Effector memory CD8-positive, alpha-beta T cell (primary cell): ENCODE data around the gene VIPR2.
A peak's percentile ranks its signal among the peaks of the same experiment; 100 is the strongest.
"Not testable (repeated sequence)": the region's sequence is repeated elsewhere in the genome, so short reads cannot be mapped to it uniquely, and the experiment has no call there.

Source experiments
- ATAC-seq: fragments of 150-1000 bp; cut with Tn5 transposase; replicated peaks from 2 replicates; pipeline ENCODE4 v1.10.0; 2021; ENCODE audit warnings: mild to moderate bottlenecking, moderate library complexity
- DNase-seq, 3 experiments: peaks; one replicate each; pipeline ENCODE4 v3.0.0; 2021
- H3K27ac Mint-ChIP-seq, 2 donors: one replicate each; pipeline ENCODE4 v1.8.0; 2022; ENCODE audit warnings: mild to moderate bottlenecking in 2 of 2, mixed read lengths in 2 of 2, moderate library complexity in 2 of 2
- H3K27me3 Mint-ChIP-seq, 2 donors: one replicate each; pipeline ENCODE4 v1.8.0; 2022; ENCODE audit warnings: mixed read lengths in 2 of 2
- H3K36me3 Mint-ChIP-seq: one replicate; pipeline ENCODE4 v1.8.0; 2022; ENCODE audit warnings: mild to moderate bottlenecking, moderate library complexity, mixed read lengths; ENCODE audit not compliant: insufficient read depth
- H3K4me1 Mint-ChIP-seq, 2 donors: one replicate each; pipeline ENCODE4 v1.8.0; 2022; ENCODE audit warnings: low read depth in 2 of 2, mixed read lengths in 2 of 2
- H3K4me3 Mint-ChIP-seq, 2 donors: one replicate each; pipeline ENCODE4 v1.8.0; 2022; ENCODE audit warnings: mild to moderate bottlenecking in 2 of 2, mixed read lengths in 2 of 2, moderate library complexity in 2 of 2
- H3K9me3 Mint-ChIP-seq, 2 donors: one replicate each; pipeline ENCODE4 v1.8.0; 2022; ENCODE audit warnings: mixed read lengths in 2 of 2

The VIPR2 gene

DNA sequence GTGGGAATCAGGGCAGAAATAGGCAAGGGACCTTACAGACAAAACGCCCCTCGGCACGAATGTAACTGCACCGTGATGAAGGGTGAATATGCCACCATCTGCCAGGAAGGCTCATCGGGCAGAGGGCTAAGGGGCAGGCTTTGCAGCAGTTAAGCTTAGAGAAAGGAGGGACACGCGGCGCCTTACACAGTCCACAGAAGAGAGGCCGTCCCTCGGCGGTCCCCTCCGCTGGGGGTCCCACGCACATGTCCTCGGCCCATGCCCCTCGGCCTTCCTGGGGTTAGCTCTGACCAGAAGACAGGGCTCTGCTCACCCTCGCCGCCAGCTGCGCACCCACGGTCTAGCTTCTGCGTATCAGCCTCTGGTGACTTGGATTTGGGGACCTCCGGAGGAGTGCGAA is 147.2 kb downstream of the VIPR2 start:
- ATAC-seq (no peak), DNase-seq (no peak)
- Mint-ChIP-seq H3K4me1 (peaks cover 0 to 3% of the 10 kb centered on the region in 2 donors), H3K27ac (no peak overlapping the region), H3K36me3 (no peaks in the 10 kb centered on the region), H3K9me3 (peaks cover 6 to 9% of the 10 kb centered on the region in 2 donors), H3K27me3 (peaks cover 30 to 48% of the 10 kb centered on the region in 2 donors), H3K4me3 (peak overlapping the region in 1 of 2 donors; percentile 46)

GRCh38 chr7:158997110-158997453 is 147.6 kb downstream of the VIPR2 start:
- peaks cover 6 to 9% of the 10 kb centered on the region in 2 donors for H3K9me3 Mint-ChIP-seq
- no peak for DNase-seq
- no peak overlapping the region for H3K27ac Mint-ChIP-seq
- no peak for ATAC-seq
- peaks cover 30 to 52% of the 10 kb centered on the region in 2 donors for H3K27me3 Mint-ChIP-seq
- no peaks in the 10 kb centered on the region for H3K36me3 Mint-ChIP-seq
- H3K4me1 Mint-ChIP-seq: peaks cover 0 to 3% of the 10 kb centered on the region in 2 donors
- peak overlapping the region in 1 of 2 donors; percentile 46 for H3K4me3 Mint-ChIP-seq

- no peak overlapping the region for H3K4me3 Mint-ChIP-seq
- H3K36me3 Mint-ChIP-seq: no peaks in the 10 kb centered on the region
- no peak for DNase-seq
- H3K4me1 Mint-ChIP-seq: peaks cover 0 to 3% of the 10 kb centered on the region in 2 donors
- H3K27ac Mint-ChIP-seq: no peak overlapping the region
- peaks cover 6 to 9% of the 10 kb centered on the region in 2 donors for H3K9me3 Mint-ChIP-seq
- H3K27me3 Mint-ChIP-seq: peaks cover 28 to 57% of the 10 kb centered on the region in 2 donors
- no peak for ATAC-seq
Observed at GRCh38 chr7:158996214-158997109, 148.2 kb downstream of the VIPR2 start.

GRCh38 chr7:158995514-158995913 is 149.2 kb downstream of the VIPR2 start:
- H3K36me3 Mint-ChIP-seq: no peaks in the 10 kb centered on the region
- DNase-seq (no peak), ATAC-seq (no peak)
- H3K4me1 Mint-ChIP-seq: peaks cover 0 to 3% of the 10 kb centered on the region in 2 donors
- no peak overlapping the region for H3K27ac Mint-ChIP-seq
- peaks cover 6 to 9% of the 10 kb centered on the region in 2 donors for H3K9me3 Mint-ChIP-seq
- no peak overlapping the region for H3K4me3 Mint-ChIP-seq
- peaks cover 19 to 64% of the 10 kb centered on the region in 2 donors for H3K27me3 Mint-ChIP-seq

- no peak overlapping the region for H3K27ac Mint-ChIP-seq
- H3K4me3 Mint-ChIP-seq: no peak overlapping the region
- no peaks in the 10 kb centered on the region for H3K36me3 Mint-ChIP-seq
- H3K9me3 Mint-ChIP-seq: peaks cover 6 to 9% of the 10 kb centered on the region in 2 donors
- H3K4me1 Mint-ChIP-seq: peaks cover 0 to 3% of the 10 kb centered on the region in 2 donors
- ATAC-seq: no peak
- DNase-seq: no peak
- peaks cover 10 to 67% of the 10 kb centered on the region in 2 donors for H3K27me3 Mint-ChIP-seq
Observed at GRCh38 chr7:158994687-158995086, 150.0 kb downstream of the VIPR2 start.

DNA sequence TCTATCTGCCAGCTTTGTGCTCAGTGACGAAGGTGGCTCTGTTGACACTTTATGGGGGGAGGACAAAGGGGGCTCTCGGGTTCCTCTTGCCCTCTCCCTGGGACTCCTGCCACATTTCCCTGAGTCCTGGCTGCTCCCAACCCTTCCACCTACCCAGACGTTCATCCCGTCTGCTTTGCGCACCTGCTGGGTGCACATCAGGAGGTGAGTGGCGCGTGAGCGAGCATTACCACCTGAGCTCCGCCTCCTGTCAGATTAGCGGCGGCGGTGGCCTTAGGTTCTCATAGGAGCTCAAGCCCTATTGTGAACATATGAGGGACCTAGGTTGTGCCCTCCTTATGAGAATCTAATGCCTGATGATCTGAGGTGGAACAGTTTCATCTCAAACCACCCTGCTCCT is 151.1 kb downstream of the VIPR2 start:
- Mint-ChIP-seq H3K4me3 (no peak overlapping the region), H3K4me1 (peaks cover 0 to 3% of the 10 kb centered on the region in 2 donors), H3K27ac (no peak overlapping the region), H3K36me3 (no peaks in the 10 kb centered on the region), H3K27me3 (peaks cover 0 to 60% of the 10 kb centered on the region in 2 donors), H3K9me3 (peaks cover 6 to 9% of the 10 kb centered on the region in 2 donors)
- no peak for DNase-seq
- no peak for ATAC-seq

DNA sequence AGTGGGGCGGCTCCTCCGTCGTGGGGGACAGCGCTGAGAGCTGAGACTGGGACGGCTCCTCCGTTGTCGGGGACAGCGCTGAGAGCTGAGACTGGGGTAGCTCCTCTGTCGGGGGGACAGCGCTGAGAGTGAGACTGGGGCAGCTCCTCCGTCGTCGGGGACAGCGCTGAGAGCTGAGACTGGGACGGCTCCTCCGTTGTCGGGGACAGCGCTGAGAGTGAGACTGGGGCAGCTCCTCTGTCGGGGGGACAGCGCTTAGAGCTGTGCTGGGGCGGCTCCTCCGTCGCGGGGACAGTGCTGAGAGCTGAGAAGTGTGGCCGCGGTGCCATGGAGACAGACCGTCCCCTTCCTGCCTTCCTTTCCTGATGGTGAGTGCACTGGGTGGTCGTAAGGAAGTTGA is 151.9 kb downstream of the VIPR2 start:
- peaks cover 6 to 9% of the 10 kb centered on the region in 2 donors for H3K9me3 Mint-ChIP-seq
- ATAC-seq: no peak
- H3K4me3 Mint-ChIP-seq: no peak overlapping the region
- H3K27me3 Mint-ChIP-seq: peaks cover 0 to 60% of the 10 kb centered on the region in 2 donors
- H3K27ac Mint-ChIP-seq: no peak overlapping the region
- no peak for DNase-seq
- no peaks in the 10 kb centered on the region for H3K36me3 Mint-ChIP-seq
- H3K4me1 Mint-ChIP-seq: peaks cover 0 to 3% of the 10 kb centered on the region in 2 donors

DNA sequence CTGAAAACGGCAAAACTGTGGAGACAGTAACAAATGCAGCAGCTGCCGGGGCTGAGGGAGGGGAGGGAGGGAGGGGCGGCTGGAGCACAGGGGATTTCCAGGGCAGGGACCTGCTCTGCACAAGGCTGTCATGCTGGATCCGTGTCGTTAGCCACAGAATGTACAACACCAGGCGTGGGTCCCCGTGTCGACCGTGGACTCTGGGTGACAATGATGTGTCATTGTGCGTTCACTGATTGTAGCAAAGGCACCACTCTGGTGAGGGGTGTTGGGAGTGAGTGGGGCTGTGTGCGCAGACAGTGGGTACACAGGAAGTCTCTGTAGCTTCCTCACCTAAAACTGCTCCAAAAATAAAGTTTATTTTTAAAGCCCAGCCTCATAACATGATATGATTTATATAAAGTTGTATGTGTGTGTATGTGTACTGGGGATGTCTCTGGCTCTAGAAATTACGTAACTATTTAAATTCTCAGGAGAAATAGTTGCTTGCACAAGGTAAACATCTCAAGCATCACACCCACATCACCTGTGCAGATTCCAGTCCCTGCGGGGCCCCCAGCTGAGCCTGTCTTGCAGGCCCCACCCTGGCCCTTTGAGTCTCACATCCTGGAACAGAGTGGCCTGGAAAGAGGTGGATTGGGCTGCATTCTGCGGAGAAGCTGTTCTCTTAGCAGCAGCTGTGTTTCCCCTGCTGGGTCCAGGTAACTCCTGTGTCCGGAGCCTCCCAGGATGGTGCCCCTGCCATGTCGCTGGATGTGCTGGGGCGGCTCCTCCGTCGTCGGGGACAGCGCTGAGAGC is 152.6 kb downstream of the VIPR2 start:
- Mint-ChIP-seq H3K36me3 (no peaks in the 10 kb centered on the region), H3K4me3 (no peak overlapping the region), H3K27me3 (peaks cover 0 to 60% of the 10 kb centered on the region in 2 donors), H3K9me3 (peaks cover 6 to 9% of the 10 kb centered on the region in 2 donors), H3K27ac (no peak overlapping the region), H3K4me1 (no peaks in the 10 kb centered on the region)
- ATAC-seq (peak; percentile 19), DNase-seq (no peak)

- Mint-ChIP-seq H3K36me3 (no peaks in the 10 kb centered on the region), H3K27me3 (peaks cover 0 to 39% of the 10 kb centered on the region in 2 donors), H3K9me3 (peaks cover 0 to 5% of the 10 kb centered on the region in 2 donors), H3K27ac (no peak overlapping the region), H3K4me1 (no peaks in the 10 kb centered on the region), H3K4me3 (no peak overlapping the region)
- ATAC-seq: no peak
- no peak for DNase-seq
Observed at GRCh38 chr7:158988996-158989395, 155.7 kb downstream of the VIPR2 start.

GRCh38 chr7:158988302-158988862 is 156.3 kb downstream of the VIPR2 start:
- no peak for DNase-seq

GRCh38 chr7:158987691-158988090 is 157.0 kb downstream of the VIPR2 start:
- DNase-seq: no peak

More at GRCh38 chr7:158988302-158988862, 156.3 kb downstream of the VIPR2 start:
- Mint-ChIP-seq H3K9me3 (peaks cover 0 to 5% of the 10 kb centered on the region in 2 donors), H3K4me1 (no peaks in the 10 kb centered on the region), H3K36me3 (no peaks in the 10 kb centered on the region), H3K27ac (no peak overlapping the region), H3K27me3 (peaks cover 0 to 33% of the 10 kb centered on the region in 2 donors), H3K4me3 (no peak overlapping the region)
- no peak for ATAC-seq

GRCh38 chr7:158985583-158985982 is 159.1 kb downstream of the VIPR2 start:
- ATAC-seq (no peak), DNase-seq (no peak)
- H3K4me3 Mint-ChIP-seq: no peak overlapping the region
- no peaks in the 10 kb centered on the region for H3K36me3 Mint-ChIP-seq
- peaks cover 0 to 5% of the 10 kb centered on the region in 2 donors for H3K9me3 Mint-ChIP-seq
- no peaks in the 10 kb centered on the region for H3K4me1 Mint-ChIP-seq
- H3K27me3 Mint-ChIP-seq: peaks cover 0 to 9% of the 10 kb centered on the region in 2 donors
- H3K27ac Mint-ChIP-seq: no peak overlapping the region

More at GRCh38 chr7:158987691-158988090, 157.0 kb downstream of the VIPR2 start:
- Mint-ChIP-seq H3K36me3 (no peaks in the 10 kb centered on the region), H3K4me1 (no peaks in the 10 kb centered on the region), H3K27me3 (peaks cover 0 to 26% of the 10 kb centered on the region in 2 donors), H3K9me3 (peaks cover 0 to 5% of the 10 kb centered on the region in 2 donors), H3K27ac (no peak overlapping the region), H3K4me3 (no peak overlapping the region)
- ATAC-seq: no peak

GRCh38 chr7:158984007-158984406 is 160.7 kb downstream of the VIPR2 start:
- not testable (repeated sequence) for H3K27me3 Mint-ChIP-seq, H3K36me3 Mint-ChIP-seq, H3K27ac Mint-ChIP-seq

More at GRCh38 chr7:158984007-158984406, 160.7 kb downstream of the VIPR2 start:
- H3K9me3 Mint-ChIP-seq, H3K4me3 Mint-ChIP-seq, DNase-seq, ATAC-seq, H3K4me1 Mint-ChIP-seq: not testable (repeated sequence)
